Subcutaneous adipose tissue (tissue), 4 donors: Measurements from ENCODE around the gene DGKG. TPM values are rescaled to one million over a fixed set of nuclear protein-coding genes. Genes with fewer than 3 reads are reported as not detected.

Experiments used
- total RNA-seq, 4 donors: library from RNA; depleted of rRNA; stranded (reverse); fragments of >200 nt; gene quantifications; one replicate each; pipeline ENCODE4 v1.1.0, GENCODE V29; 2016
- TF ChIP-seq, protein P1 (sequence below): fragments of 450-650 bp; IDR thresholded peaks from one replicate; pipeline ENCODE4 v1.5.1; 2016; ENCODE audit warnings: low read depth, mild to moderate bottlenecking, control low read depth, antibody characterized with exemption, moderate library complexity

Gene DGKG
- total RNA-seq, 4 donors from 2014 or later = 0.49 to 3.1 (median 1.8) TPM

DNA sequence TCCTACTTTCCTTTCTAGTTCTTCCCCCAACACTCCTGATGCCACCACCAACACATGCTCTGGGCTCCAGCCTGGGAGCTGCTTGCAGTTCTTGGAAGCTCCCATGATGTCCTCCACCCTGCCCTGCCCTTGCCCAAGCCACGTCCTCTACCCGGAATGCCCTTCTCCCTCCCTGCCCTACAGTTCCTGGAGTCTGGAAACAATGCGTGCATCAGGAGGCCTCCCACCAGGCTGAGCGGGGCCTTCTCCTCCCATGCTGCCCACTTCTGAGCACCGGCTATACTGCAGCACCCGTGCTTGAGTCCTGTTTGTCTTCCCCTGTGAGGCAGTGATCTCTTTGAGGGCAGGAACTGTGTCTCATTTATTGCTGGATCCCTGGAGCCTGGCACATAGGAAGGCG, 44.6 kb downstream of the DGKG start:
- TF ChIP-seq, protein P1, sequence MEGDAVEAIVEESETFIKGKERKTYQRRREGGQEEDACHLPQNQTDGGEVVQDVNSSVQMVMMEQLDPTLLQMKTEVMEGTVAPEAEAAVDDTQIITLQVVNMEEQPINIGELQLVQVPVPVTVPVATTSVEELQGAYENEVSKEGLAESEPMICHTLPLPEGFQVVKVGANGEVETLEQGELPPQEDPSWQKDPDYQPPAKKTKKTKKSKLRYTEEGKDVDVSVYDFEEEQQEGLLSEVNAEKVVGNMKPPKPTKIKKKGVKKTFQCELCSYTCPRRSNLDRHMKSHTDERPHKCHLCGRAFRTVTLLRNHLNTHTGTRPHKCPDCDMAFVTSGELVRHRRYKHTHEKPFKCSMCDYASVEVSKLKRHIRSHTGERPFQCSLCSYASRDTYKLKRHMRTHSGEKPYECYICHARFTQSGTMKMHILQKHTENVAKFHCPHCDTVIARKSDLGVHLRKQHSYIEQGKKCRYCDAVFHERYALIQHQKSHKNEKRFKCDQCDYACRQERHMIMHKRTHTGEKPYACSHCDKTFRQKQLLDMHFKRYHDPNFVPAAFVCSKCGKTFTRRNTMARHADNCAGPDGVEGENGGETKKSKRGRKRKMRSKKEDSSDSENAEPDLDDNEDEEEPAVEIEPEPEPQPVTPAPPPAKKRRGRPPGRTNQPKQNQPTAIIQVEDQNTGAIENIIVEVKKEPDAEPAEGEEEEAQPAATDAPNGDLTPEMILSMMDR = no peak

DNA sequence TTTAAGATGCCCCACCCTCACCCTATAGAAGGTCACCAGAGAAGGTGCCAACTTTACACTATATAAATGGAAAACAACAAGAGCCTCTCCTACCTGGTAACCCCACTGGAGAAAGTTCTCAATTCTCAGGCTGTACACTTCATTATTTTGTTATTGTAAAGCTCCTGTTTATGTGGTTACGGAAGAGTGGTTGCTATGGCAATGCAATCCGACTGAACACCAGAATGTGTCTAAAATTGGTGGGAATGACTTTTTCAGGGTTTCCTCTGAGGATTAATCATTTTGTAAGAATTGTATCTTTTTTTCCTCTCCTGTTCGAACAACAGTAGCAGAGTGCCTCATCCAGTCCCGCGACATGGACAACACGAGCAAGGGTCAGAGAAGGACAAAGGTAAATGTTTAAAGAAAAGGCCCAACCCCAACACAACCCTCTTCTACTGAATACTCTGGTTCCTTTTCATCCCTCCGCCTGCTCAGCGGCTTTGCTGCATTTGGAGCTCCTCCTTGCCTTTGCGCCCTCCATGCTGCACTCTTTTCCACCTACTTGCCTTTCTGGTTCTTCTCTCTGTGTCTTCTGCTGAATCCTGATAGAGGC, 45.3 kb downstream of the DGKG start:
- TF ChIP-seq, protein P1 = no peak

DNA sequence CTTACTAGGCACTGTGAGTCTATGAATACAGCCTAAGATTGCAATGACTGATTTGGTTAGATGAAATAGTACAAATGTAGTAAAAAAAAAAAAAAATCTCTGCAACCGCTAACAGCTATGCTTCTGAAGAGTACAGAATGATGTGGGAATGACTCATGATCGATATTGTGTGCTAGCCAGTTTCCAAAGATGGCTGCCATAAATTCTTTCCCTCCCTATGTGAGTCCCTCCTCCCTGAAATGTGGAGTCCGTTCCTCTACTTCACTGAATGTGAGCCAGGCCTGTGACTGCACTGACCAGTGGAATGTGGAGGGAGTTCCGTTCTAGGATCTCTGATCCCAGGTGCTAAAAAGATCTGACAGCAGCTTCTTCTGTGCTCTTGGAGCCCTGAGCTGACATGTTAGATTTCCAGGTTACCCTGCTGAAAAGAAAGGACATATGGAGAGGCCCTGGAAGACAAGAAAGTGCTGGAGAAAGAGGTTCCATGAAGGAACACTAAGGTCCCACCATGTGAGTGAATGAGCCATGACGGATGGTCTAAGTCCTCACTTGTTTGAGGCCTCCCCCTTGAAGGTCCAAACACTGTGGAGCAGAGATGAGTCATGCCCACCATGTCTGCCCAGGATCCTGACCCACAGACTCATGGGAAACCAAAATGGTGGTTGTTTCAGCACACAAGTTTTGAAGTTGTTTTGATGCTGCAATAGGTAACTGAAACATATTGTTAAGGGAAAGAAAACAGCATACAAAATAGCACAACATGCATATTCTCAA, 46.3 kb downstream of the DGKG start:
- TF ChIP-seq, protein P1 = no peak

DNA sequence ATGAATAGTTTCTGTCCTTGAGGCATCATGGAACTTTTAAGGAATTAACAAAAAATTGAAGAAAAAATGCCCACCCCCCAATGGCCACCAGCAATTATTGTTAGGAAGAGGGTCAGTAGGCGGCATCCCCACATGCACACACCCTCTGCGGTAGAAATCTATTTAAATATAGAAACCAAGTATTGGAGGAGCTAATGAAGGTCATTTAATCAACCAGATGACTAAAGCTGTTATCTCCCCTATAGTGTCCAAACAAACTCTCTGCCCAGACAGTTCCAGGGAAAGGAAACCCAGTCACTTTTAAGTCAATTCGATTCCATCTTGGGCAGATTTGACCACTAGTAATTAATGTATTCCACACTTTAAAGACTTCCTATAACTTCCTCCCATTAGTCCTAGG, 47.1 kb downstream of the DGKG start:
- TF ChIP-seq, protein P1 = no peak

DNA sequence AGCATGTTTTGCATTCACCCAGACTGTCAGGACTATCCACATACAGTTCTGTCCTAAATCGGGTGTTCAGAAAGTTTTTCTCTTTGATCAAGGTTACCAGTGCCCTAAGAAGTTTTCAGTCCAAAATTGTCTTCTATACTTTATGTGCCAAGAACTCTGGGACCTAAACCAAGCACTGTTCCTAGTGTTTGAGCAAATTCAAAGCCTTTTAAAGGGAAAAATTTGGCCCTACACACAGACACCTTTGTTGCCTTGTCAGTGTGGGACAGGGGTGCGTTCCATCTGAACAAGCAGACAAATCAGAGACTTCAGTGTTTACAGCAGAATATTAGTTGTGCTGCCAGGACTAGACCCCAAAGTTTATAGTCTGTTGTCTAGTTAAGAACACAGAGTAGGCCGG, 50.6 kb downstream of the DGKG start:
- TF ChIP-seq, protein P1 = no peak

DNA sequence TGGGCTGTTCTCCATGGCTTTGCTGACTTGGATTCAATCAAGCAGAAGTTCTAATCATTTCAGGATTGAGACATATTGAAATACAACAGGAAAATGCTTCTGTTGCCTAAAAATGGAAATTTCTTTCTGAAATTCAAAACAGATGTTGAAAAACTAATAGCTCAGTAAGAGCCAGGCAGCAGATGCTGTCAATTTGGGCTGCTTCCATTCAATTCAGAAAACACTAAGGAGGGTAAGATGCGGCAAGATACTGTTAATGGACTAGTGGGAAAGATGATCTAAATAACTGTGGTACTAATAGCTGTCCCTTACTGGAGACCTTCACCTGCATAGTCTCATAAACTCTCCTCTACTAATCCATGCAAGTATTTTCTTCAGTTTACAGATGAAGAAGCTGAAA, 53.5 kb downstream of the DGKG start:
- TF ChIP-seq, protein P1 = no peak

DNA sequence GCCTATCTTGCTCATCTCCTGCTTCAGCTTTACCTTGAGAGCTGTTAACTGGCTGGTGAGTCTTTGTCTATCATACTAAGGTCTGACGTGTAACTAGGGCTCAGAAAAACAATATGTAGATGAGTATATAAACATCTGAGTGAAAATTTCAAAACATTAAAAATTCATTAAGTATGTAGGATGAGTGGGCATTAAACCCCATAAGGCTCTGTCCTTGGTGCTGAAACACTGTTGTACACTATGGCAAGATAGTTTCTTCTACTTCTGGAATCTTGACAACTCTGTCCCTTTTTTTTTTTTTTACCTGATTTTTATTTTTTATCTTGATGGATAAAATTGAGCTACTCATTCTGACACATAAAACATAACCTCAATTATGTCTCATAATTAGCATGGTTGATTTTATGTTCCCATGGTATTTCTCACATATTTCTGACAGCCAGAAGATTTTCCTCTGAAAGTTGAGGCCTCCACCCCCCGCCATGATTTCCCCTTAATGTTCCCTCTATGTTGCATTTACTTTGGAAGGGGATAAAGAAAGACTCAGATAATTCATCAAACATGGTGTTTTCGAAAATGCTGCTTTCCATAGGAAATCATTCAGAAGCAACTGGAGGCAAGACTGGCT, 54.3 kb downstream of the DGKG start:
- TF ChIP-seq, protein P1 = no peak
